Mononuclear cell (primary cell): Measurements from ENCODE around the gene ADGRF3. TPM values are rescaled to one million over a fixed set of nuclear protein-coding genes. Genes with fewer than 3 reads are reported as not detected.
"Not testable (repeated sequence)": the region's sequence is repeated elsewhere in the genome, so short reads cannot be mapped to it uniquely, and the experiment has no call there.

Experiments
- H3K27me3 ChIP-seq: 2 replicates; pipeline ENCODE4 v1.6.0; 2011; ENCODE audit warnings: low read length, control low read depth; ENCODE audit not compliant: insufficient read depth
- H3K4me1 ChIP-seq: 2 replicates; pipeline ENCODE4 v1.5.1; 2011; ENCODE audit warnings: mild to moderate bottlenecking, low read length, control low read depth; ENCODE audit not compliant: insufficient read depth
- H3K4me3 ChIP-seq: 2 replicates; pipeline ENCODE4 v1.5.1; 2011; ENCODE audit warnings: mild to moderate bottlenecking, low read length, moderate library complexity
- H3K9me3 ChIP-seq: 2 replicates; pipeline ENCODE4 v1.5.1; 2011; ENCODE audit warnings: low read depth, mild to moderate bottlenecking, control low read depth, low read length
- total RNA-seq: library from RNA; depleted of rRNA; stranded (reverse); fragments of >200 nt; gene quantifications from one replicate; pipeline ENCODE4 v1.2.3, GENCODE V29; 2012

Gene ADGRF3
- total RNA-seq, 1 donor = 0.31 TPM

DNA sequence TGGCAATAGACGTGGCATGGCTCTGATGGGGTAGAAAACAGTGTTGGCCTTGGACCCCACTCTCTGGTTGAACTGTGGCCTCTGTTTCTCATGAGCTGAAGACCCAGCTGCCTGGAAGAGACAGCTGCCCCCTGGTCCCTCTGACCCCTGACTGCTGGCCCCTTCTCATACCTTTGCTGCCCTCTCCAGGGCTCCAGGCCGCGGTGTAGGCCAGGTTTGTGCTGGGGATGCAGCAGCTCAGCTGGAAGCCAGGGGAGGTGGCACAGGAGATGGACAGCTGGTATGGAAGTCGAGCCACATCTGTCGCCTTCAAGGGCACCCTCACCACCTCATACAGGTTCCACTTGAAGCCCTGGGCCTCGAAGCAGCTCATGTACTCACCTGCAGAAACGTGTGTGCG, 32.3 kb downstream of the ADGRF3 start:
- Histone ChIP-seq H3K9me3 (no peaks in the 10 kb centered on the region), H3K27me3 (no peaks in the 10 kb centered on the region), H3K4me1 (no peaks in the 10 kb centered on the region), H3K4me3 (no peak overlapping the region)

DNA sequence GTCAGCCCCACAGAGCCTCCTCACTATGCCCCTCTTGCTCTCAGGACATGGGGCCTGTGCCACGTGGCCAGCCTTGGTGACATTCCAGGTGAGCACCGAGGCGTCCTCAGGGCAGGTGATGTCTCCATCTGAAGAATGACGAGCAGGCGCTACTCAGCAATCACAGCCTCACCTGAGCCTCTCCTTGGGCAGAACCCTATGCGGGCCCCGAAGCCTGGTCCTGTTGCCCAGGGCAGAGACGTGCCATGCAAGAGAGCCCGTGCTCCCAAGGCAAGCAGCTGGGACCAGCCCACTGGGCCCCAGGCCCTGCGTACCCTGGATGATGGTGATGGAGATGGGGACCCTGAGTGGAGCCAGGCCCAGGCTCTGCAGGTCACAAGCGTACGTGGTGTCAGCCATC, 33.1 kb downstream of the ADGRF3 start:
- Histone ChIP-seq H3K9me3 (no peaks in the 10 kb centered on the region), H3K4me1 (no peaks in the 10 kb centered on the region), H3K27me3 (no peaks in the 10 kb centered on the region), H3K4me3 (no peak overlapping the region)

GRCh38 chr2:26312471-26312870, 34.1 kb downstream of the ADGRF3 start:
- H3K4me1 ChIP-seq = no peaks in the 10 kb centered on the region
- no peak overlapping the region for H3K4me3 ChIP-seq
- no peaks in the 10 kb centered on the region for H3K27me3 ChIP-seq
- H3K9me3 ChIP-seq = no peaks in the 10 kb centered on the region

- no peaks in the 10 kb centered on the region for H3K27me3 ChIP-seq
- H3K4me3 ChIP-seq = no peak overlapping the region
- no peaks in the 10 kb centered on the region for H3K9me3 ChIP-seq
- H3K4me1 ChIP-seq = no peaks in the 10 kb centered on the region
These were observed 36.7 kb downstream of the ADGRF3 start for GRCh38 chr2:26309921-26310320.

DNA sequence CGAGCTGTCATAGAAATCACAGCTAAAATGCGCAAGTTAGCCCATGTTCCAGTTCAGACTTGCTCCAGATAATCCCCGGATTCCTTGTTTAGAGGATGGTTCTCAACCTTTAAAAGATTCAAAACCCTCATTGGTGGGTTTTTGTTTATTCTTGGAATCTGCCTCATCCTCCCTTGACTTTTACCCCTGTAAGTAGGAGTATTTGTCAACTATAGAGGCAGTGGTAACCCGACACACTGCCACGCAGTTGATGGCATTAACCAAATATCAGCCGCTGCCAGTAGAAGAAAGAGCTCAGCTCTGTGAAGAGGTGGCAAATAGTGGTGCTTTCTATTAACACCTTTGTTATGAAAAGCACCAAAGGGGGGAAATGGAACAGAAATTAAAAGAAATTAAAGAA, 41.0 kb downstream of the ADGRF3 start:
- no peak overlapping the region for H3K4me3 ChIP-seq
- peaks cover 1% of the 10 kb centered on the region for H3K4me1 ChIP-seq
- no peaks in the 10 kb centered on the region for H3K9me3 ChIP-seq
- no peaks in the 10 kb centered on the region for H3K27me3 ChIP-seq

DNA sequence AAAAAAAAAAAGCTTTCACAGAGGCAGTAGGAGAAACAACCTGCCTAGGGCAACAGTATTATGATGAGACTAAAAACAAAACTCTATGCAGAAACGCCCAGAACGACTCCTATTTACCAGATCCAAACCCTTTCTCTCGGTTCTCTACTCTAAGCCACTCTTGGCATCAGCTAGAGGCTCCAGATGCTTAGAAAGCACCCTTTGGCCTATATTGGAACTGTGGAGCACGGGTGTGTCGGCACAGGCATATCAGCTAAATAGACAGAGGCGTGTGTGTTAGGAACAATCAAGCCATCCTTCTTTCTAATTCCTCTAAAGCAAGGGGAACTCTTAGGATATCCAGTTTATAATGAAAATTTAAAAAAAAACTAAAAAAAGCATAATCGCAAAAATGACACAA, 41.5 kb downstream of the ADGRF3 start:
- H3K4me1 ChIP-seq, H3K27me3 ChIP-seq, H3K4me3 ChIP-seq: not testable (repeated sequence)

GRCh38 chr2:26302846-26303245, 43.7 kb downstream of the ADGRF3 start:
- no peaks in the 10 kb centered on the region for H3K27me3 ChIP-seq
- peaks cover 19% of the 10 kb centered on the region for H3K4me1 ChIP-seq
- H3K9me3 ChIP-seq = no peaks in the 10 kb centered on the region

More for the DNA sequence above, 41.5 kb downstream of the ADGRF3 start:
- not testable (repeated sequence) for H3K9me3 ChIP-seq

GRCh38 chr2:26300234-26300925, 46.2 kb downstream of the ADGRF3 start:
- Histone ChIP-seq H3K4me1 (peaks cover 19% of the 10 kb centered on the region), H3K27me3 (no peaks in the 10 kb centered on the region), H3K9me3 (no peaks in the 10 kb centered on the region), H3K4me3 (peak overlapping the region; percentile 90)

More at GRCh38 chr2:26302846-26303245, 43.7 kb downstream of the ADGRF3 start:
- no peak overlapping the region for H3K4me3 ChIP-seq

GRCh38 chr2:26299471-26300101, 47.0 kb downstream of the ADGRF3 start:
- peaks cover 19% of the 10 kb centered on the region for H3K4me1 ChIP-seq
- no peaks in the 10 kb centered on the region for H3K27me3 ChIP-seq
- H3K9me3 ChIP-seq = no peaks in the 10 kb centered on the region
- H3K4me3 ChIP-seq = peak overlapping the region; percentile 90

- H3K4me3 ChIP-seq = peak overlapping the region; percentile 90
These were observed 47.8 kb downstream of the ADGRF3 start for GRCh38 chr2:26298638-26299393.

DNA sequence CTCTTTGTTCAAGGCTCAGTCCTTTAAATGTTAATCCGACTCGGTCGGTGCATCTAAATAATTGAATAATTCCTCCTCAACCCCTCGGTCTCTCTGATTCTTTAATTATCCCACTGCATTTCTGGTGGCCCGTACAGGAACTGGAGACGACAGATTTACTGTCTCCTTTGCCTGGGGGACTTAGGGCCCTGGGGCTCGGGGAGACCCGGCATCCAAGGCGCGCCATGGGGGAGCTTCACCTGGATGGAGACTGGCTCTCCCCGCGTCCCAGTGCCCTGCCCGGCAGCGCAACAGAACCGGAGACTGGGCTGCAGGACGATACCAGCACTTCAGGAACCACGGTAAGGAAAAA, 48.3 kb downstream of the ADGRF3 start:
- H3K4me3 ChIP-seq = peak overlapping the region; percentile 90
- H3K9me3 ChIP-seq = no peaks in the 10 kb centered on the region
- peaks cover 19% of the 10 kb centered on the region for H3K4me1 ChIP-seq
- H3K27me3 ChIP-seq = no peaks in the 10 kb centered on the region

More at GRCh38 chr2:26298638-26299393, 47.8 kb downstream of the ADGRF3 start:
- no peaks in the 10 kb centered on the region for H3K9me3 ChIP-seq
- no peaks in the 10 kb centered on the region for H3K27me3 ChIP-seq
- peaks cover 19% of the 10 kb centered on the region for H3K4me1 ChIP-seq

- Histone ChIP-seq H3K9me3 (no peaks in the 10 kb centered on the region), H3K4me3 (no peak overlapping the region), H3K4me1 (peaks cover 22% of the 10 kb centered on the region), H3K27me3 (no peaks in the 10 kb centered on the region)
These were observed 49.5 kb downstream of the ADGRF3 start for GRCh38 chr2:26297061-26297460.

DNA sequence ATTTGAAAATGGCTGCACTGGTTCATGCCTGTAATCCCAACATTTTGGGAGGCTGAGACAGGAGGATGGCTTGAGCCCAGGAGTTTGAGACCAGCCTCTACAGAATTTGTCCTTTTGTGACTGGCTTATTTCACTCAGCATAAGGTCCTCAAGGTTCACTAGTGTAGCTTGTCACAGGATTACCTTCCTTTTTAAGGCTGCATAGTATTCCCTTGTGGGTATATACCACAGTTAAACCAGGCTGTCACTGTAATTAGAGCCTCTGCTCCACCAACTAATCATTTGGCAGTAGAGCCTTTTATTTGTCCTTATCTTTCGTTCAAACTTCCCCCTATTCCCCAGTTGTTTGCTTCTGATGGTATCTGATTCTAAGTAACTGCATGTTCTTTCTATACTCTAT, 51.1 kb downstream of the ADGRF3 start:
- H3K4me3 ChIP-seq = no peak overlapping the region
- no peaks in the 10 kb centered on the region for H3K9me3 ChIP-seq
- H3K27me3 ChIP-seq = no peaks in the 10 kb centered on the region
- H3K4me1 ChIP-seq = peaks cover 20% of the 10 kb centered on the region

DNA sequence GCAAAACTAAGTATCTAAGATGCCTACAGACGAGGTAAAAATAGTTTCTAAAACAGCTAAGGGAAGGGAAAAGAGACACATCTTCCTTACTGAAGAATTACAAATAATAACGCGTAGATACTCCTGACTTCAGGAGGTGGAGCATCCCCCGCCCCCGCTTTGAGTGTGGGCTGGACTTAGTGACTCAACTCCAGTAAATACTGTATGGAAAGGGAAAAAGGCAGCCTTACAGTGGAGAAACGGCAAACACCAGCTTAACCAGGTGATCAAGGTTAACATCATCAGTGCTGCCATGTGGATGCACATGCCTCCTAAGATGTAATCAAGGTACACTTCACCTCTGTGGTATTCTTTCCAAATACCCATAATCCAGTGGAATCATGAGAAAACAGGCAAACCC, 53.9 kb downstream of the ADGRF3 start:
- Histone ChIP-seq H3K9me3 (no peaks in the 10 kb centered on the region), H3K4me1 (peaks cover 3% of the 10 kb centered on the region), H3K4me3 (no peak overlapping the region), H3K27me3 (no peaks in the 10 kb centered on the region)

DNA sequence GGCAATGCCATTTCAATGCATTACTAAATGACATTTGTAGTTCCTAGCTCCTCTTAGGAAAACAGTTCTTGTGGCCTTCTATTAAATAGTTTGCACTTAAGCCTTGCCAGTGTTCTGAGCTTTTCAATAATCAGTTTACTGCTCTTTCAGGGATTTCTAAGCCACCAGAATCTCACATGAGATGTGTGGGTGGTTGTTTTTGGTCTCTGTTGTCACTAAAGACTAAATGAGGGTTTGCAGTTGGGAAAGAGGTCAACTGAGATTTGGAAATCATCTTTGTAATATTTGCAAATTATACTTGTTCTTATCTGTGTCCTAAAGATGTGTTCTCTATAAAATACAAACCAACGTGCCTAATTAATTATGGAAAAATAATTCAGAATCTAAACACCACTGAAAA, 56.6 kb downstream of the ADGRF3 start:
- Histone ChIP-seq H3K27me3 (no peaks in the 10 kb centered on the region), H3K4me1 (peaks cover 3% of the 10 kb centered on the region), H3K9me3 (no peaks in the 10 kb centered on the region), H3K4me3 (no peak overlapping the region)
